Smooth muscle cell (in vitro differentiated cells): ENCODE data around the gene GRID1. TPM values are rescaled to one million over a fixed set of nuclear protein-coding genes. Genes with fewer than 3 reads are reported as not detected.

Source experiments
- DNase-seq: peaks from one replicate; lab custom pipeline; 2025; ENCODE audit not compliant: unreplicated experiment; lab: John Stamatoyannopoulos, UW
- H2AFZ ChIP-seq: fragments of 200-600 bp; sonication (generic); 2 replicates; pipeline ENCODE4 v1.6.0; 2016; ENCODE audit warnings: antibody characterized with exemption, low read depth, mild to moderate bottlenecking
- H3F3A ChIP-seq: fragments of 200-600 bp; sonication (generic); 2 replicates; pipeline ENCODE4 v1.6.0; 2017; ENCODE audit warnings: antibody characterized with exemption, low read depth
- H3K27ac ChIP-seq: fragments of 200-600 bp; sonication (generic); 2 replicates; pipeline ENCODE4 v1.5.1; 2016; ENCODE audit warnings: low read depth, mild to moderate bottlenecking
- H3K27me3 ChIP-seq: fragments of 200-600 bp; sonication (generic); 2 replicates; pipeline ENCODE4 v1.6.1; 2016; ENCODE audit warnings: low read depth, mild to moderate bottlenecking
- H3K36me3 ChIP-seq: fragments of 200-600 bp; sonication (generic); 2 replicates; pipeline ENCODE4 v1.5.1; 2016; ENCODE audit warnings: low read depth
- H3K4me1 ChIP-seq: fragments of 200-600 bp; sonication (generic); 2 replicates; pipeline ENCODE4 v1.5.1; 2016; ENCODE audit warnings: low read depth
- H3K4me2 ChIP-seq: fragments of 200-600 bp; sonication (generic); 2 replicates; pipeline ENCODE4 v1.6.0; 2016; ENCODE audit warnings: mild to moderate bottlenecking
- H3K4me3 ChIP-seq: fragments of 200-600 bp; sonication (generic); 2 replicates; pipeline ENCODE4 v1.5.1; 2016; ENCODE audit warnings: mild to moderate bottlenecking
- H3K79me2 ChIP-seq: fragments of 200-600 bp; sonication (generic); 2 replicates; pipeline ENCODE4 v1.6.0; 2016; ENCODE audit warnings: low read depth, mild to moderate bottlenecking
- H3K9ac ChIP-seq: fragments of 200-600 bp; sonication (generic); 2 replicates; pipeline ENCODE4 v1.6.0; 2016; ENCODE audit warnings: low read depth
- H3K9me3 ChIP-seq: fragments of 200-600 bp; sonication (generic); replicated peaks from 2 replicates; pipeline ENCODE4 v1.5.1; 2016; ENCODE audit warnings: low read depth
- H4K20me1 ChIP-seq: fragments of 200-600 bp; sonication (generic); 2 replicates; pipeline ENCODE4 v1.6.0; 2016; ENCODE audit warnings: low read depth
- WGBS: methylation state at CpG from one replicate; pipeline ENCODE4 v1.1.7; 2016; ENCODE audit warnings: low lambda C conversion rate; 5-methylcytosine and 5-hydroxymethylcytosine counted together
- polyA plus RNA-seq: library from polyadenylated mRNA; unstranded; fragments of >200 nt; fragmentation: Nextera tagmentation; extraction: Ambion mirVana; gene quantifications from 2 replicates; pipeline ENCODE4 v1.2.1, GENCODE V29; 2016
- total RNA-seq: library from RNA; depleted of rRNA; stranded (reverse); fragments of >200 nt; gene quantifications from 2 replicates; pipeline ENCODE4 v1.2.3, GENCODE V29; 2014
- TF ChIP-seq, protein P1 (sequence below): fragments of 200-600 bp; sonication (generic); IDR thresholded peaks from 2 replicates; pipeline ENCODE4 v1.5.1; 2017; ENCODE audit warnings: borderline replicate concordance, mild to moderate bottlenecking, antibody characterized with exemption; ENCODE audit not compliant: insufficient read depth, poor library complexity, severe bottlenecking

The GRID1 gene
- total and polyA plus RNA-seq, 2 experiments from 2014 or later = 4.4 to 7.4 TPM

DNA sequence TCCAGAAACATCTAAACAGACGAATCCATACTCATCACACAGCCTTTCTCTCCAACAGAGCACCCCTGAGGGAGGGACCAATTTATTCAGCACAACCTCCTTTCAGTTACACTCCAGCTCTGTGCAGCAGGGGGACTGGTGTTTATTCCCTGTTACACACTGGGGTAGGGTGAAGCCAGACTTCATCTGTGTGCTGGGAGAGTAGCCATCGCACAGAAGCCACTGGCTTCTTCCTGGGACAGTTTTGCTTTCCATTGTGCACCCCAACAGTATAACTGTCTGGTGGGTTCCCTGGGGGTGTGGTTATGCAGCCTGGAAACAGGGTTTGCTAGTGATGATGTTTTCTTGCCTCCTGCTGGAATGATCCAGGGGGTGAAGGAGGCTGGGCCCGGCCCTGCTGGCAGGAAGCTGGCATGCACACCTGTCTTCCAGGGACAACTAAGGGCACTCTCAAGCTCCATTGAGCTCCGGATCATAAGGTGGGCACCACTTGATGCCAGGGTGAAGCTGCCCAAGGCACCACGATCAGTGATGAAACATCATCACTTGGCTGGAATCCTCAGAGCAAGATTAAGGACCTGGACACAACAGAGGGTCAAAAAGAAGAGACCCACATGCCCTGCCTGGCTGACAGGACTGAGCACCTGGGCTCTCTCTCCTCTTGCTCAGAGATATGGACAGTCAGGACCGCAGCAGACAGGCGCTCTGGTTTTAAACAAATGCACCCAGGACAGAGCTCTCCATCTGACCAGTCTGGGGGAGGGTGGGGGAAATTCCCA is 293.2 kb downstream of the GRID1 start:
- no peak overlapping the region for H3K9ac ChIP-seq
- no peak overlapping the region for H3K27ac ChIP-seq
- peaks cover 4% of the 10 kb centered on the region for H3K4me1 ChIP-seq
- TF ChIP-seq, protein P1, sequence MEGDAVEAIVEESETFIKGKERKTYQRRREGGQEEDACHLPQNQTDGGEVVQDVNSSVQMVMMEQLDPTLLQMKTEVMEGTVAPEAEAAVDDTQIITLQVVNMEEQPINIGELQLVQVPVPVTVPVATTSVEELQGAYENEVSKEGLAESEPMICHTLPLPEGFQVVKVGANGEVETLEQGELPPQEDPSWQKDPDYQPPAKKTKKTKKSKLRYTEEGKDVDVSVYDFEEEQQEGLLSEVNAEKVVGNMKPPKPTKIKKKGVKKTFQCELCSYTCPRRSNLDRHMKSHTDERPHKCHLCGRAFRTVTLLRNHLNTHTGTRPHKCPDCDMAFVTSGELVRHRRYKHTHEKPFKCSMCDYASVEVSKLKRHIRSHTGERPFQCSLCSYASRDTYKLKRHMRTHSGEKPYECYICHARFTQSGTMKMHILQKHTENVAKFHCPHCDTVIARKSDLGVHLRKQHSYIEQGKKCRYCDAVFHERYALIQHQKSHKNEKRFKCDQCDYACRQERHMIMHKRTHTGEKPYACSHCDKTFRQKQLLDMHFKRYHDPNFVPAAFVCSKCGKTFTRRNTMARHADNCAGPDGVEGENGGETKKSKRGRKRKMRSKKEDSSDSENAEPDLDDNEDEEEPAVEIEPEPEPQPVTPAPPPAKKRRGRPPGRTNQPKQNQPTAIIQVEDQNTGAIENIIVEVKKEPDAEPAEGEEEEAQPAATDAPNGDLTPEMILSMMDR = no peak
- 90% methylated on average over 7 of the region's 7 CpGs for WGBS
- no peak overlapping the region for H3K4me2 ChIP-seq
- H3K36me3 ChIP-seq = no peaks in the 10 kb centered on the region
- no peak overlapping the region for H2AFZ ChIP-seq
- H3K79me2 ChIP-seq = no peaks in the 10 kb centered on the region
- no peaks in the 10 kb centered on the region for H4K20me1 ChIP-seq
- H3K27me3 ChIP-seq = no peaks in the 10 kb centered on the region
- no peak for DNase-seq
- no peaks in the 10 kb centered on the region for H3F3A ChIP-seq
- H3K9me3 ChIP-seq = no peaks in the 10 kb centered on the region
- H3K4me3 ChIP-seq = no peak overlapping the region

DNA sequence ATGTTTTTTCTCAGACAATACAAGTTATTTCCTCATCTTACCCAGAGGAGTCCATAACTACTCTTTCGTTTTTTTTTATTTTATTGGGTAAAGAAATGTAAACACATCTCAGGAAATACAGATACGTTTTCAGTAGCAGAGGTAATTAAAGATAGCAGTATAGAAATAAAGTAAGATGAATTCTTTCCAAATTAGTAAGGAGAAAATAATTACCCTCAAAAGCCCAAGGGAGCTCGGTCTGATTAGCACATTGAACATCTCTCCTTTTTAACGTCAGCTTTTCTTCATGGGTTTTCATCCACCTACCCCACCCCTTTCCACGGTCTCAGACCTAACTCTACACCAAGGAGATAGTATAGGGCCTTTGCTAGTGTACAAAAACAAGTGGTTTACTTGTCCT is 294.2 kb downstream of the GRID1 start:
- H3K36me3 ChIP-seq = no peaks in the 10 kb centered on the region
- TF ChIP-seq, protein P1 = no peak
- no peaks in the 10 kb centered on the region for H3F3A ChIP-seq
- no peak overlapping the region for H3K9ac ChIP-seq
- H3K27me3 ChIP-seq = no peaks in the 10 kb centered on the region
- H4K20me1 ChIP-seq = no peaks in the 10 kb centered on the region
- H3K4me2 ChIP-seq = no peak overlapping the region
- no peaks in the 10 kb centered on the region for H3K4me1 ChIP-seq
- no peak overlapping the region for H2AFZ ChIP-seq
- WGBS = 78% methylated on average over 5 of the region's 5 CpGs
- no peak overlapping the region for H3K27ac ChIP-seq
- no peaks in the 10 kb centered on the region for H3K9me3 ChIP-seq
- no peak overlapping the region for H3K4me3 ChIP-seq
- no peaks in the 10 kb centered on the region for H3K79me2 ChIP-seq
- DNase-seq = no peak

DNA sequence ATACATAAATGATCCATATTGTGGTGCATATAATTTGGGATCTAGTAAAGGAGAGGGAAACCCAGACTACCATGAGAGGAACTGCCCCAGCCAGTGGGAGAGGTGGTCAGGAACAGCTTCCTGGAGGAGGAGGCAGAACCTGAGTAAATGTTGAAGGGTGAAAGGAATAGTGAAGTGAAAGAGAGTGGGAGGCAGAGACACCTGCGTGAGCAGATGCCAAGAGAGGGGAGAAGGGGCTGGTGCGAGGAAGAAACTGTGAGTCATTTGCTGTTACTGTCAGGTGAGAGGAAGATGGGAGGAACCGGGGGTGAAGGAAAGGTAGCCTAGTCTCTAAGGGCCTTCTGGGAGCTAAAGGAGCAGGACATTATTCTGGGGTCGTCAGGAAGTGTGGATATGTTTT is 294.8 kb downstream of the GRID1 start:
- DNase-seq = no peak
- TF ChIP-seq, protein P1 = no peak
- Histone ChIP-seq H4K20me1 (no peaks in the 10 kb centered on the region), H3K9me3 (no peaks in the 10 kb centered on the region), H3K36me3 (no peaks in the 10 kb centered on the region), H3K27ac (no peak overlapping the region), H2AFZ (no peak overlapping the region), H3F3A (no peaks in the 10 kb centered on the region), H3K9ac (no peak overlapping the region), H3K79me2 (no peaks in the 10 kb centered on the region), H3K4me3 (no peak overlapping the region), H3K4me2 (no peak overlapping the region), H3K27me3 (no peaks in the 10 kb centered on the region), H3K4me1 (no peaks in the 10 kb centered on the region)
- WGBS = 70% methylated on average over 4 of the region's 4 CpGs

DNA sequence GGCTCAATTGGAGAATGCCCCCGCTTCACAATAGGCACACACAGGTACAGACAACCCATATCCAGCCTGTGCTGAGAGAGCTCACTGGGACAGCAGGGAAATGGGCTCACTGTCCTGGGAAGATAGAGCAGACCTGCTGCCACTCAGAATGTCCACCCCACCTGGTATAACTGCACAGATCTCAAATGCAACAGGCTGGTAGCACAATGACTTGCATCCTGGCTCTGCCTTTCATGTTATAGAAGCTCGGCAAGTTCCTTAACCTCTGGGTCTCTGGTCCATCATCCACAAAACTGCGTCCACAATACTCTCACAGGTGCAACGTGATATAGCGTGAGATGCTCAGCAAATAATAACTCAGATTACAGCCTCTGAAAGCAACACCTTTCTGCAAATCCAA is 295.4 kb downstream of the GRID1 start:
- Histone ChIP-seq H3K4me1 (peaks cover under 1% of the 10 kb centered on the region), H3K36me3 (no peaks in the 10 kb centered on the region), H2AFZ (no peak overlapping the region), H4K20me1 (no peaks in the 10 kb centered on the region), H3K9ac (no peak overlapping the region), H3K9me3 (no peaks in the 10 kb centered on the region), H3K4me2 (no peak overlapping the region), H3K27ac (no peak overlapping the region), H3F3A (no peaks in the 10 kb centered on the region), H3K4me3 (no peak overlapping the region), H3K27me3 (no peaks in the 10 kb centered on the region), H3K79me2 (no peaks in the 10 kb centered on the region)
- TF ChIP-seq, protein P1 = no peak
- WGBS = 93% methylated on average over 5 of the region's 5 CpGs
- no peak for DNase-seq
